ENCODE results near the gene NR1H4. TPM values are rescaled to one million over a fixed set of nuclear protein-coding genes. Genes with fewer than 3 reads are reported as not detected.

Gene NR1H4
- total and polyA plus RNA-seq, 2 of the 13 experiments (the other 11 are each of a cell fraction or from before 2014, with no cell fraction given) = 27.3 to 114 TPM

DNA sequence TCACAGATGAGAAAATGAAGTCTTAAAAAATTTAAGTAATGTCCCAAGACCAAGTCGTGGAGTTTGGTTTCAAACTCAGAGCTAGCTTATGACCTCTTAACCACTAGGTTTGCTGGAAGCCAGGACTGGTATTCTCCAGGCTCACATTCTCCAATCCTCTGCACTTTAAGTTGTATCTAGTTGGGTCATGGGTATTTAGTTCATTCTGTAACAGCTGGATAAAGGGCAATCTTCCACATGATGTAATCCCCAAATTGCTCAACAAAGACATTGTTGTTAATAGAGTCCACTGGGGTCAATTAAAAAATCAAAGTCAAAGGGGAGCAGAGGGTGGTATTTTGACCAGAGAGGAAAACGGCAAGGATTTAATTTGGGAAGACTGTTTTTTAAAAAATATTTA, 82.1 kb downstream of the NR1H4 start (continued):
- no peak for TF ChIP-seq ATF1 (CRISPR knock-in tag; IDR thresholded peaks at IDR 0.05)
- TF ChIP-seq, protein P1, sequence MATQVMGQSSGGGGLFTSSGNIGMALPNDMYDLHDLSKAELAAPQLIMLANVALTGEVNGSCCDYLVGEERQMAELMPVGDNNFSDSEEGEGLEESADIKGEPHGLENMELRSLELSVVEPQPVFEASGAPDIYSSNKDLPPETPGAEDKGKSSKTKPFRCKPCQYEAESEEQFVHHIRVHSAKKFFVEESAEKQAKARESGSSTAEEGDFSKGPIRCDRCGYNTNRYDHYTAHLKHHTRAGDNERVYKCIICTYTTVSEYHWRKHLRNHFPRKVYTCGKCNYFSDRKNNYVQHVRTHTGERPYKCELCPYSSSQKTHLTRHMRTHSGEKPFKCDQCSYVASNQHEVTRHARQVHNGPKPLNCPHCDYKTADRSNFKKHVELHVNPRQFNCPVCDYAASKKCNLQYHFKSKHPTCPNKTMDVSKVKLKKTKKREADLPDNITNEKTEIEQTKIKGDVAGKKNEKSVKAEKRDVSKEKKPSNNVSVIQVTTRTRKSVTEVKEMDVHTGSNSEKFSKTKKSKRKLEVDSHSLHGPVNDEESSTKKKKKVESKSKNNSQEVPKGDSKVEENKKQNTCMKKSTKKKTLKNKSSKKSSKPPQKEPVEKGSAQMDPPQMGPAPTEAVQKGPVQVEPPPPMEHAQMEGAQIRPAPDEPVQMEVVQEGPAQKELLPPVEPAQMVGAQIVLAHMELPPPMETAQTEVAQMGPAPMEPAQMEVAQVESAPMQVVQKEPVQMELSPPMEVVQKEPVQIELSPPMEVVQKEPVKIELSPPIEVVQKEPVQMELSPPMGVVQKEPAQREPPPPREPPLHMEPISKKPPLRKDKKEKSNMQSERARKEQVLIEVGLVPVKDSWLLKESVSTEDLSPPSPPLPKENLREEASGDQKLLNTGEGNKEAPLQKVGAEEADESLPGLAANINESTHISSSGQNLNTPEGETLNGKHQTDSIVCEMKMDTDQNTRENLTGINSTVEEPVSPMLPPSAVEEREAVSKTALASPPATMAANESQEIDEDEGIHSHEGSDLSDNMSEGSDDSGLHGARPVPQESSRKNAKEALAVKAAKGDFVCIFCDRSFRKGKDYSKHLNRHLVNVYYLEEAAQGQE (IDR thresholded peaks at IDR 0.05; ENCODE audit: borderline replicate concordance in 1 of 2, low read depth in 1 of 2, low read length in 2 of 2) = no peak
- no peak for TF ChIP-seq POLR2G (IDR thresholded peaks at IDR 0.05; ENCODE audit: low read depth, low read length)
- TF ChIP-seq ARID2 (CRISPR knock-in tag; IDR thresholded peaks at IDR 0.05; ENCODE audit: borderline replicate concordance) = no peak
- TF ChIP-seq ZNF446 (CRISPR knock-in tag; IDR thresholded peaks at IDR 0.05) = no peak
- TF ChIP-seq SETDB1 (CRISPR knock-in tag; IDR thresholded peaks at IDR 0.05; ENCODE audit: borderline replicate concordance) = no peak
- TF ChIP-seq, protein P2, sequence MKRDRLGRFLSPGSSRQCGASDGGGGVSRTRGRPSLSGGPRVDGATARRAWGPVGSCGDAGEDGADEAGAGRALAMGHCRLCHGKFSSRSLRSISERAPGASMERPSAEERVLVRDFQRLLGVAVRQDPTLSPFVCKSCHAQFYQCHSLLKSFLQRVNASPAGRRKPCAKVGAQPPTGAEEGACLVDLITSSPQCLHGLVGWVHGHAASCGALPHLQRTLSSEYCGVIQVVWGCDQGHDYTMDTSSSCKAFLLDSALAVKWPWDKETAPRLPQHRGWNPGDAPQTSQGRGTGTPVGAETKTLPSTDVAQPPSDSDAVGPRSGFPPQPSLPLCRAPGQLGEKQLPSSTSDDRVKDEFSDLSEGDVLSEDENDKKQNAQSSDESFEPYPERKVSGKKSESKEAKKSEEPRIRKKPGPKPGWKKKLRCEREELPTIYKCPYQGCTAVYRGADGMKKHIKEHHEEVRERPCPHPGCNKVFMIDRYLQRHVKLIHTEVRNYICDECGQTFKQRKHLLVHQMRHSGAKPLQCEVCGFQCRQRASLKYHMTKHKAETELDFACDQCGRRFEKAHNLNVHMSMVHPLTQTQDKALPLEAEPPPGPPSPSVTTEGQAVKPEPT (CRISPR knock-in tag; IDR thresholded peaks at IDR 0.05; ENCODE audit: low read depth) = no peak
- TF ChIP-seq JDP2 (CRISPR knock-in tag; IDR thresholded peaks at IDR 0.05; ENCODE audit: borderline replicate concordance) = no peak
- TF ChIP-seq, protein P3, sequence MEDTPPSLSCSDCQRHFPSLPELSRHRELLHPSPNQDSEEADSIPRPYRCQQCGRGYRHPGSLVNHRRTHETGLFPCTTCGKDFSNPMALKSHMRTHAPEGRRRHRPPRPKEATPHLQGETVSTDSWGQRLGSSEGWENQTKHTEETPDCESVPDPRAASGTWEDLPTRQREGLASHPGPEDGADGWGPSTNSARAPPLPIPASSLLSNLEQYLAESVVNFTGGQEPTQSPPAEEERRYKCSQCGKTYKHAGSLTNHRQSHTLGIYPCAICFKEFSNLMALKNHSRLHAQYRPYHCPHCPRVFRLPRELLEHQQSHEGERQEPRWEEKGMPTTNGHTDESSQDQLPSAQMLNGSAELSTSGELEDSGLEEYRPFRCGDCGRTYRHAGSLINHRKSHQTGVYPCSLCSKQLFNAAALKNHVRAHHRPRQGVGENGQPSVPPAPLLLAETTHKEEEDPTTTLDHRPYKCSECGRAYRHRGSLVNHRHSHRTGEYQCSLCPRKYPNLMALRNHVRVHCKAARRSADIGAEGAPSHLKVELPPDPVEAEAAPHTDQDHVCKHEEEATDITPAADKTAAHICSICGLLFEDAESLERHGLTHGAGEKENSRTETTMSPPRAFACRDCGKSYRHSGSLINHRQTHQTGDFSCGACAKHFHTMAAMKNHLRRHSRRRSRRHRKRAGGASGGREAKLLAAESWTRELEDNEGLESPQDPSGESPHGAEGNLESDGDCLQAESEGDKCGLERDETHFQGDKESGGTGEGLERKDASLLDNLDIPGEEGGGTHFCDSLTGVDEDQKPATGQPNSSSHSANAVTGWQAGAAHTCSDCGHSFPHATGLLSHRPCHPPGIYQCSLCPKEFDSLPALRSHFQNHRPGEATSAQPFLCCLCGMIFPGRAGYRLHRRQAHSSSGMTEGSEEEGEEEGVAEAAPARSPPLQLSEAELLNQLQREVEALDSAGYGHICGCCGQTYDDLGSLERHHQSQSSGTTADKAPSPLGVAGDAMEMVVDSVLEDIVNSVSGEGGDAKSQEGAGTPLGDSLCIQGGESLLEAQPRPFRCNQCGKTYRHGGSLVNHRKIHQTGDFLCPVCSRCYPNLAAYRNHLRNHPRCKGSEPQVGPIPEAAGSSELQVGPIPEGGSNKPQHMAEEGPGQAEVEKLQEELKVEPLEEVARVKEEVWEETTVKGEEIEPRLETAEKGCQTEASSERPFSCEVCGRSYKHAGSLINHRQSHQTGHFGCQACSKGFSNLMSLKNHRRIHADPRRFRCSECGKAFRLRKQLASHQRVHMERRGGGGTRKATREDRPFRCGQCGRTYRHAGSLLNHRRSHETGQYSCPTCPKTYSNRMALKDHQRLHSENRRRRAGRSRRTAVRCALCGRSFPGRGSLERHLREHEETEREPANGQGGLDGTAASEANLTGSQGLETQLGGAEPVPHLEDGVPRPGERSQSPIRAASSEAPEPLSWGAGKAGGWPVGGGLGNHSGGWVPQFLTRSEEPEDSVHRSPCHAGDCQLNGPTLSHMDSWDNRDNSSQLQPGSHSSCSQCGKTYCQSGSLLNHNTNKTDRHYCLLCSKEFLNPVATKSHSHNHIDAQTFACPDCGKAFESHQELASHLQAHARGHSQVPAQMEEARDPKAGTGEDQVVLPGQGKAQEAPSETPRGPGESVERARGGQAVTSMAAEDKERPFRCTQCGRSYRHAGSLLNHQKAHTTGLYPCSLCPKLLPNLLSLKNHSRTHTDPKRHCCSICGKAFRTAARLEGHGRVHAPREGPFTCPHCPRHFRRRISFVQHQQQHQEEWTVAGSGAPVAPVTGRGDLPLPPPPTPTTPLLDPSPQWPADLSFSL (CRISPR knock-in tag; IDR thresholded peaks at IDR 0.05) = no peak
- no peak for TF ChIP-seq ZNF572 (CRISPR knock-in tag; IDR thresholded peaks at IDR 0.05)
- TF ChIP-seq, protein P4, sequence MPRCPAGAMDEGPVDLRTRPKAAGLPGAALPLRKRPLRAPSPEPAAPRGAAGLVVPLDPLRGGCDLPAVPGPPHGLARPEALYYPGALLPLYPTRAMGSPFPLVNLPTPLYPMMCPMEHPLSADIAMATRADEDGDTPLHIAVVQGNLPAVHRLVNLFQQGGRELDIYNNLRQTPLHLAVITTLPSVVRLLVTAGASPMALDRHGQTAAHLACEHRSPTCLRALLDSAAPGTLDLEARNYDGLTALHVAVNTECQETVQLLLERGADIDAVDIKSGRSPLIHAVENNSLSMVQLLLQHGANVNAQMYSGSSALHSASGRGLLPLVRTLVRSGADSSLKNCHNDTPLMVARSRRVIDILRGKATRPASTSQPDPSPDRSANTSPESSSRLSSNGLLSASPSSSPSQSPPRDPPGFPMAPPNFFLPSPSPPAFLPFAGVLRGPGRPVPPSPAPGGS (CRISPR knock-in tag; IDR thresholded peaks at IDR 0.05) = no peak
- TF ChIP-seq ZNF251 (CRISPR knock-in tag; IDR thresholded peaks at IDR 0.05) = no peak
- TF ChIP-seq, protein P5, sequence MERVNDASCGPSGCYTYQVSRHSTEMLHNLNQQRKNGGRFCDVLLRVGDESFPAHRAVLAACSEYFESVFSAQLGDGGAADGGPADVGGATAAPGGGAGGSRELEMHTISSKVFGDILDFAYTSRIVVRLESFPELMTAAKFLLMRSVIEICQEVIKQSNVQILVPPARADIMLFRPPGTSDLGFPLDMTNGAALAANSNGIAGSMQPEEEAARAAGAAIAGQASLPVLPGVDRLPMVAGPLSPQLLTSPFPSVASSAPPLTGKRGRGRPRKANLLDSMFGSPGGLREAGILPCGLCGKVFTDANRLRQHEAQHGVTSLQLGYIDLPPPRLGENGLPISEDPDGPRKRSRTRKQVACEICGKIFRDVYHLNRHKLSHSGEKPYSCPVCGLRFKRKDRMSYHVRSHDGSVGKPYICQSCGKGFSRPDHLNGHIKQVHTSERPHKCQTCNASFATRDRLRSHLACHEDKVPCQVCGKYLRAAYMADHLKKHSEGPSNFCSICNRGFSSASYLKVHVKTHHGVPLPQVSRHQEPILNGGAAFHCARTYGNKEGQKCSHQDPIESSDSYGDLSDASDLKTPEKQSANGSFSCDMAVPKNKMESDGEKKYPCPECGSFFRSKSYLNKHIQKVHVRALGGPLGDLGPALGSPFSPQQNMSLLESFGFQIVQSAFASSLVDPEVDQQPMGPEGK (CRISPR knock-in tag; IDR thresholded peaks at IDR 0.05) = no peak
